COLO829 (cell line): ENCODE results near the gene PRPF38B.
A peak's percentile ranks its signal among the peaks of the same experiment; 100 is the strongest.
"Not testable (repeated sequence)": the region's sequence is repeated elsewhere in the genome, so short reads cannot be mapped to it uniquely, and the experiment has no call there.

ENCODE experiments used
- DNase-seq: peaks from one replicate; pipeline ENCODE4 v3.0.0; 2012; ENCODE audit warnings: low spot score

The PRPF38B gene

GRCh38 chr1:108691942-108692723 lies at the start of gene PRPF38B:
TSS of gene PRPF38B (plus strand) at chr1:108692310. CDS start at chr1:108692592, 282 bp downstream.
- DNase-seq: peak; percentile 85

- peak; percentile 30 for DNase-seq
These were observed 48.4 kb upstream of the PRPF38B start for GRCh38 chr1:108643492-108644335.

GRCh38 chr1:108644984-108645383 lies 47.1 kb upstream of the PRPF38B start:
- no peak for DNase-seq

GRCh38 chr1:108645564-108646184 lies 46.4 kb upstream of the PRPF38B start:
- no peak for DNase-seq

- DNase-seq: no peak
These were observed 45.9 kb upstream of the PRPF38B start for GRCh38 chr1:108646265-108646647.

- DNase-seq: peak; percentile 54
These were observed 45.4 kb upstream of the PRPF38B start for GRCh38 chr1:108646648-108647269.

- no peak for DNase-seq
These were observed 38.5 kb upstream of the PRPF38B start for GRCh38 chr1:108653431-108654105.

GRCh38 chr1:108657356-108658080 lies 34.6 kb upstream of the PRPF38B start:
- DNase-seq: no peak

GRCh38 chr1:108661030-108661609 lies 31.0 kb upstream of the PRPF38B start, which contains the start of gene HENMT1:
TSS of gene HENMT1 (minus strand) at chr1:108661093. CDS start at chr1:108659884, 1,209 bp downstream.
- no peak for DNase-seq

GRCh38 chr1:108663074-108663473 lies 29.0 kb upstream of the PRPF38B start:
- no peak for DNase-seq

GRCh38 chr1:108664481-108664880 lies 27.6 kb upstream of the PRPF38B start:
- no peak for DNase-seq

GRCh38 chr1:108665067-108665466 lies 27.0 kb upstream of the PRPF38B start:
- no peak for DNase-seq

- no peak for DNase-seq
These were observed 26.3 kb upstream of the PRPF38B start for GRCh38 chr1:108665771-108666170.

GRCh38 chr1:108667422-108667821 lies 24.7 kb upstream of the PRPF38B start:
- not testable (repeated sequence) for DNase-seq

- DNase-seq: no peak
These were observed 23.3 kb upstream of the PRPF38B start for GRCh38 chr1:108668777-108669176.

- DNase-seq: no peak
These were observed 22.4 kb upstream of the PRPF38B start for GRCh38 chr1:108669679-108670078.

- DNase-seq: no peak
These were observed 21.9 kb upstream of the PRPF38B start for GRCh38 chr1:108670131-108670773.

- no peak for DNase-seq
These were observed 21.0 kb upstream of the PRPF38B start for GRCh38 chr1:108671143-108671542.

- DNase-seq: no peak
These were observed 13.4 kb upstream of the PRPF38B start for GRCh38 chr1:108678706-108679105.
